GM19025 (cell line): Measurements from ENCODE around the gene ALK.

Source experiments
- ATAC-seq: cut with Tn5 transposase; IDR thresholded peaks from one replicate; pipeline ENCODE4 v1.9.1; 2021; ENCODE audit warnings: mild to moderate bottlenecking, low read depth, moderate library complexity; ENCODE audit not compliant: unreplicated experiment

The ALK gene

DNA sequence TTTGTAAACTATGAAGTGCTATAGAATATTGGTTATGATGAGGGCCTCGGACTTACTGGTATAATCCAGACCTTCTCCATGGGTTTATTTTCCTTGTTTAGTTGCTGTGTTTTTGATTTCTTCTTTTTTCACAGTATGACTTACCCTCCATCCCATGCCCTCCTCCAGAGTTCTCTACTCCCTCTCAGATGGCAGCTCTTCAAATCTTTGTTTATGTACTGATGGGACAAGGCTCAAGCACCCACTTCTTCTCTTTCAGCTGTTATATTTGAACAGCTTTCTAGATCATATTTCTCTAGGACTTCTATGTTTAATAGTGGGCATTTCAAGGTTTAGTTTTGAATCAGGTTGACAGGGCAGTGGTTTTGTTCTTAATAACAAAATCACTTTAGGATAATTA is 762.3 kb downstream of the ALK start:
- no peak for ATAC-seq

DNA sequence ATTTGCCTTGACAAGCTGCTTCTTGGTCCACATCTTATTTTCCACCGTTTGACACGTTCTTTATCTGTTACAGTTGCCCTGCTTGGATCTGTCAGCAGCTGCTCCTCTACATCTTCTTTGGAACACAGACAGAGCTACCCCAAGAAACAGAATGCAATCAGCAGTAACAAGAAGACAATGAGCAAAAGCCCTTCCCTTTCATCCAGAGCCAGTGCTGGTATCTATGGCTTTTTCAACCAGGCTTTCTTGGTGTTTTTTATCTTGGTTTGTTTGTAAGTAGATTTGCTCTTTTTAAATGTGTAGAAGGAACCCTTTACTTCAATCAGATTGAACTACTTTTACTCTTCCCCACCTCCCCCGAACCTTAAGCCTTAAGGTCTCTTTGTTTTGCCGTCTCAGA is 764.3 kb downstream of the ALK start:
- ATAC-seq: no peak

DNA sequence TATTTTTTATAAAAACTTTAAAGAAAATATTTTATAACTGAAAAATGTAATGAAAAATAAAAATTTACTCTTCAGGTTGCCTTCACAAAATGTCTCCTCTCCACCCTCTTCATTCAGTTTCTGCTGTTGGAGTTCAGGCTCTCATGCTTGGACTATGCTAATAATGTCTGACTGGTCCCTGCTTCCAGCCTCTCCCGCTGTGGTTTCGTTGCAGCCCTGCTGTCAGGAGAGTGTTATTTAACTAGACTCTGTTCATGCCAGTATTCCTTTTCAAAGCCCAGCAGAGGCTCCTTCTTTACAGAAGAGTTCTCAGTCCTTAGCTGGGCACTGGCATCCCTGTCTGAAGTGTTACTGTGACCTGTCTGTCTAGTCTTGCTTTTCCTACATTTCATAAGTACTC is 765.8 kb downstream of the ALK start:
- ATAC-seq: no peak

DNA sequence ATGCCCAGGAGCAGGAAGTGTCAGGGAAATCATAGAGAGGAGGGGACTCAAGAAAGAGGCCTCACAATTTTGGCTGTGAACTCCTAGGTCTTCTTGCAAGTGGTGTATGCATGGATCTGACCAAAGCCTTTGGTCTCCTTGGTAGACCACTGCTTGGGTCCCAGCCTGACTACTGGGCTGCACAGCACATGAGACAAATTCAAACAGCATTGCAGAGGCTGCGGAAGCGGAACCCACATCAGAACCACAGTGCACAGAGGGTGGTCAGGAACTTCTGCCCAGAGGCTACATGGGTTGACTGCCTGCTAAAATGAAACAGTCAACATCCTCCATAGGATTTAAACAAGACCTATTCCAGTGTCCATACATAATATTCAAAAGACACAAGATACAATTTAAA is 766.8 kb downstream of the ALK start:
- no peak for ATAC-seq

DNA sequence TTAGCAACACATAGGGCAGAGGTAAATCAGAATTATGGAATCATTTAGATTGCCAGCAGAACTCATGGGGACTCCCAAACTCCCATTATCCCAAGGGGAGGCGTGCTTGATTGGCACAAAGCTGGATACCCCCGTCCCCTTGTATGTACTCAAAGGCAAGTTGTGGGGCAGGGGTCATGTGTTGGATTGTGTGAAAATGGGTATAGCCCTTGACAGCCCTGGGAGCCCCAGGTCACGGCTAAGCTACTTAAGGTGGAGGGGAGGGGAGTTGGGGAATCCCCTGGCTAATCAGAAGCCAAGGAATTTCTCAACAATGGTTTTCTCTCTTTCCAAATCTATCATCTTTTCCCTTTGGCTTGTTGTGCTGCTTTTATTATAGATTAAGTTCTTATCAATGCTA is 773.4 kb downstream of the ALK start:
- ATAC-seq: no peak

DNA sequence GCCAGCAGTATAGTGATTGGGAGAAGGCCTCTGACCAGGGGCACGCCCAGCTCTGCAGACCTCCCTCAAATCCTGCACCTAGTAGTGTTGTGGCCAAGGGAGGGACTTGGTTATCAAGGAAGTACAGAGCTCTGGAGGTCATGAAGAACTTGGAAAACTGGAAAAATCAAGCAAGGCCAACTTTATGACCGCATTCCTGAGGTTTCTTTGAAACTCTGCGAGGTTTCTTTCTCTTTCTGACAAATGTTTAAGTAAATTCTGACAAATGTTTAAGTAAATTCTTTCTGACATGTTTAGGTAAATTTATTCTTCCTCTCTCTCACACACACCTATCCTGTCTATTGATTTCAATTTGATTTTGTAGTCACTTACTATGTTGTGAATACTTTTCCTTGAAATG is 775.2 kb downstream of the ALK start:
- no peak for ATAC-seq

DNA sequence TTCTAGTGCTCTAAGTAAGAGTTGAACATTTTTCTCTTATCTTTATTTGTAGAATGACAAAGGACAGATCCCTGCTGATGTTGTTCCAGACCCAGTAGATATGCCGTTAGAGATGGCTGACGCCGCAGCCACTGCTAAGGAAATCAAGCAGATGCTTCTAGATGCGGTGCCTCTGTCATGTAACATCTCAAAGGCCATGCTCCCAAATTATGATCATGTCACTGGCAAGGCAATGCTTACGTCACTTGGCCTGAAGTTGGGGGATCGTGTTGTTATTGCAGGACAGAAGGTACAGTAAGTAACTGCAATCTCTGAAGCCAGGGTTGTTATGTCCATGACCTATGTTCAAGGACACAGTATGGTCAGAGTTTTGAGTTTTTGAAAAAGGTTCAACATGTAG is 777.7 kb downstream of the ALK start:
- ATAC-seq: no peak
